H9 (cell line): ENCODE results near the gene TGM2. TPM values are rescaled to one million over a fixed set of nuclear protein-coding genes. Genes with fewer than 3 reads are reported as not detected.

Experiments used
- DNase-seq: peaks from one replicate; pipeline ENCODE4 v3.0.0-alpha.2; 2017
- H2AFZ ChIP-seq: one replicate; pipeline ENCODE4 v1.6.1; 2013; ENCODE audit warnings: mild to moderate bottlenecking, low read length, control low read depth, moderate library complexity
- H2AK5ac ChIP-seq: 2 replicates; pipeline ENCODE4 v1.6.1; 2013; ENCODE audit warnings: low read length, control low read depth, mixed read lengths; ENCODE audit not compliant: insufficient read length
- H2BK120ac ChIP-seq: one replicate; pipeline ENCODE4 v1.6.1; 2013; ENCODE audit warnings: low read depth, mild to moderate bottlenecking, low read length, control low read depth, inconsistent platforms; ENCODE audit not compliant: poor library complexity, severe bottlenecking
- H2BK12ac ChIP-seq: 2 replicates; pipeline ENCODE4 v1.6.1; 2013; ENCODE audit warnings: low read length, control low read depth, mixed read lengths, low read depth; ENCODE audit not compliant: insufficient read length
- H2BK15ac ChIP-seq: 2 replicates; pipeline ENCODE4 v1.6.1; 2013; ENCODE audit warnings: low read depth, low read length, control low read depth
- H2BK20ac ChIP-seq: one replicate; pipeline ENCODE4 v1.6.1; 2013; ENCODE audit warnings: low read depth, mild to moderate bottlenecking, low read length, control low read depth, inconsistent platforms; ENCODE audit not compliant: poor library complexity, severe bottlenecking
- H2BK5ac ChIP-seq: 2 replicates; pipeline ENCODE4 v1.6.1; 2013; ENCODE audit warnings: low read length, control low read depth, mixed read lengths; ENCODE audit not compliant: insufficient read length
- H3K14ac ChIP-seq: 2 replicates; pipeline ENCODE4 v1.6.1; 2013; ENCODE audit warnings: low read length, control low read depth; ENCODE audit not compliant: insufficient read depth
- H3K18ac ChIP-seq: 2 replicates; pipeline ENCODE4 v1.6.1; 2013; ENCODE audit warnings: low read depth, mild to moderate bottlenecking, mixed read lengths, low read length, control low read depth; ENCODE audit not compliant: insufficient read length
- H3K23ac ChIP-seq: 2 replicates; pipeline ENCODE4 v1.6.1; 2013; ENCODE audit warnings: low read length, control low read depth, mixed read lengths, low read depth; ENCODE audit not compliant: insufficient read length
- H3K23me2 ChIP-seq: 2 replicates; pipeline ENCODE4 v1.6.1; 2013; ENCODE audit warnings: low read depth, mild to moderate bottlenecking, mixed read lengths, low read length, control low read depth; ENCODE audit not compliant: insufficient read length, poor library complexity, severe bottlenecking
- H3K27ac ChIP-seq: 2 replicates; pipeline ENCODE4 v1.5.1; 2013; ENCODE audit warnings: low read length, control low read depth, mixed read lengths, low read depth; ENCODE audit not compliant: insufficient read length
- H3K27me3 ChIP-seq: 2 replicates; pipeline ENCODE4 v1.6.1; 2013; ENCODE audit warnings: low read length, control low read depth, inconsistent platforms; ENCODE audit not compliant: insufficient read depth
- H3K4ac ChIP-seq: 2 replicates; pipeline ENCODE4 v1.6.1; 2013; ENCODE audit warnings: low read depth, mild to moderate bottlenecking, control low read depth, inconsistent platforms, low read length, moderate library complexity
- H3K4me1 ChIP-seq: 2 replicates; pipeline ENCODE4 v1.6.1; 2013; ENCODE audit warnings: low read length, control low read depth, inconsistent platforms; ENCODE audit not compliant: insufficient read depth
- H3K4me2 ChIP-seq: 2 replicates; pipeline ENCODE4 v1.6.1; 2013; ENCODE audit warnings: low read length, control low read depth, mixed read lengths; ENCODE audit not compliant: insufficient read length, insufficient read depth
- H3K56ac ChIP-seq: 2 replicates; pipeline ENCODE4 v1.6.1; 2013; ENCODE audit warnings: low read depth, mild to moderate bottlenecking, mixed read lengths, low read length, control low read depth; ENCODE audit not compliant: insufficient read length
- H3K79me1 ChIP-seq: 2 replicates; pipeline ENCODE4 v1.6.1; 2013; ENCODE audit warnings: low read depth, mild to moderate bottlenecking, moderate library complexity, low read length, control low read depth, inconsistent platforms; ENCODE audit not compliant: insufficient read depth, poor library complexity, severe bottlenecking
- H3K79me2 ChIP-seq: 2 replicates; pipeline ENCODE4 v1.6.1; 2013; ENCODE audit warnings: low read length, control low read depth, inconsistent platforms; ENCODE audit not compliant: insufficient read depth
- H3K9ac ChIP-seq: 2 replicates; pipeline ENCODE4 v1.6.1; 2013; ENCODE audit warnings: low read length, control low read depth, mixed read lengths; ENCODE audit not compliant: insufficient read length; ENCODE audit errors: extremely low read depth
- H3K9me3 ChIP-seq: one replicate; pipeline ENCODE4 v1.6.1; 2013; ENCODE audit warnings: low read depth, low read length, inconsistent platforms; ENCODE audit not compliant: control insufficient read depth
- H3T11ph ChIP-seq: one replicate; pipeline ENCODE4 v1.6.1; 2013; ENCODE audit warnings: mild to moderate bottlenecking, low read length, control low read depth, inconsistent platforms
- H4K20me1 ChIP-seq: one replicate; pipeline ENCODE4 v1.6.1; 2013; ENCODE audit not compliant: control insufficient read depth, insufficient read length, insufficient read depth
- H4K5ac ChIP-seq: 2 replicates; pipeline ENCODE4 v1.6.1; 2013; ENCODE audit warnings: low read depth, mild to moderate bottlenecking, mixed read lengths, low read length, control low read depth; ENCODE audit not compliant: insufficient read length
- H4K8ac ChIP-seq: replicated peaks from 2 replicates; pipeline ENCODE4 v1.6.1; 2013; ENCODE audit warnings: low read length, control low read depth, mixed read lengths, low read depth; ENCODE audit not compliant: insufficient read length
- H4K91ac ChIP-seq: 2 replicates; pipeline ENCODE4 v1.6.1; 2013; ENCODE audit warnings: low read depth, mild to moderate bottlenecking, moderate library complexity, mixed read lengths, low read length, control low read depth; ENCODE audit not compliant: insufficient read length
- H3K27ac Mint-ChIP-seq, 3 experiments: 2 replicates in 2 of 3; 3 replicates in 1 of 3; pipeline ENCODE4 v1.8.0; 2020 to 2021; ENCODE audit warnings: mixed read lengths in 3 of 3, mild to moderate bottlenecking in 1 of 3, moderate library complexity in 1 of 3
- H3K27me3 Mint-ChIP-seq: 2 replicates; pipeline ENCODE4 v1.8.0; 2021; ENCODE audit warnings: low read depth, mild to moderate bottlenecking, moderate library complexity, mixed read lengths
- H3K36me3 Mint-ChIP-seq, 3 experiments: 2 replicates in 2 of 3; 3 replicates in 1 of 3; pipeline ENCODE4 v1.8.0; 2020 to 2021; ENCODE audit warnings: low read depth in 3 of 3, mixed read lengths in 3 of 3; ENCODE audit not compliant: insufficient read depth in 1 of 3
- H3K4me1 Mint-ChIP-seq, 2 experiments: 2 replicates each; pipeline ENCODE4 v1.8.0; 2020; ENCODE audit warnings: mixed read lengths in 2 of 2
- H3K4me3 Mint-ChIP-seq, 2 experiments: 2 replicates in 1 of 2; 3 replicates in 1 of 2; pipeline ENCODE4 v1.8.0; 2020 to 2021; ENCODE audit warnings: mild to moderate bottlenecking in 2 of 2, mixed read lengths in 2 of 2, moderate library complexity in 1 of 2
- H3K9me3 Mint-ChIP-seq, 2 experiments: 2 replicates in 1 of 2; 3 replicates in 1 of 2; pipeline ENCODE4 v1.8.0; 2020; ENCODE audit warnings: mild to moderate bottlenecking in 2 of 2, mixed read lengths in 2 of 2, moderate library complexity in 1 of 2
- WGBS: extraction: QIAGEN DNeasy Blood & Tissue Kit; methylation state at CpG from one replicate; pipeline ENCODE4 v1.1.7; 2013; ENCODE audit warnings: missing lambda C conversion rate, low lambda C conversion rate, mixed read lengths; ENCODE audit not compliant: insufficient read length; ENCODE audit errors: extremely low coverage; 5-methylcytosine and 5-hydroxymethylcytosine counted together
- total RNA-seq: library from RNA; stranded (reverse); gene quantifications from 2 replicates; pipeline ENCODE4 v1.2.1, GENCODE V29; 2021
- TF ChIP-seq, protein P1 (sequence below): fragments of 200-600 bp; sonication (generic); conservative IDR thresholded peaks from 3 replicates; pipeline ENCODE4 v1.8.0; 2021; ENCODE audit warnings: antibody characterized with exemption, mild to moderate bottlenecking

The TGM2 gene
- total RNA-seq, 1 experiment from 2014 or later, result 1.1 TPM

DNA sequence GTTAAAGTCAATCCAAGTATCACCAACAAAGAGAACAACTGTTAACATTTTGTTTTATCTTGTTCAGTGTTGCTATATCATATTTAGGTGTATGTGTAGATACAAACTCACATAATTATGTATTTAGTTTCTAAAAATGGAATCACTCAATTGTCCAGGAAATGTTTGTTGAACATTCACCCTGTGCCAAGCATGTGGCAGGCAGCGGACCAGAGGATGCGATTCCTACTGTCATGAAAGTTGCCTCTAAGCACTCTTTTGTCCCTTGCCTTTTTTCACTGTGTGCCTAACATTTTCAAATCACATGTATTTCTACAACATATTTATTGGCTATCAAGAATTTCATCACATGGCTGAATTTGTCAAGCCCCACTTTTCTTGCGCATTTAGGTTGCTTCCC, 16.9 kb upstream of the TGM2 start:
- no peak overlapping the region for H3K18ac ChIP-seq
- no peak overlapping the region for H2BK20ac ChIP-seq
- no peak overlapping the region for H2BK5ac ChIP-seq
- H3K9me3 ChIP-seq, result no peaks in the 10 kb centered on the region
- no CpG with 5 or more reads among the region's 3 CpGs for WGBS
- Mint-ChIP-seq H3K9me3 (no peaks in the 10 kb centered on the region), H3K4me3 (no peak overlapping the region), H3K27ac (no peak overlapping the region), H3K36me3 (no peaks in the 10 kb centered on the region), H3K4me1 (peaks cover 0 to 3% of the 10 kb centered on the region in 2 experiments; a peak in 1 of 4 replicates), H3K27me3 (peaks cover 4% of the 10 kb centered on the region)
- H3K27me3 ChIP-seq, result no peaks in the 10 kb centered on the region
- no peak overlapping the region for H4K8ac ChIP-seq
- H2AK5ac ChIP-seq, result no peak overlapping the region
- no peak overlapping the region for H4K91ac ChIP-seq
- H3K27ac ChIP-seq, result no peak overlapping the region
- H2BK120ac ChIP-seq, result no peak overlapping the region
- no peaks in the 10 kb centered on the region for H3K79me2 ChIP-seq
- no peak overlapping the region for H3K56ac ChIP-seq
- H3K9ac ChIP-seq, result no peak overlapping the region
- H3K79me1 ChIP-seq, result no peaks in the 10 kb centered on the region
- no peak overlapping the region for H3K23ac ChIP-seq
- H3K4me2 ChIP-seq, result no peak overlapping the region
- no peak overlapping the region for H4K5ac ChIP-seq
- H3T11ph ChIP-seq, result no peak overlapping the region
- no peak overlapping the region for H2BK15ac ChIP-seq
- no peak overlapping the region for H3K4ac ChIP-seq
- no peaks in the 10 kb centered on the region for H4K20me1 ChIP-seq
- no peak overlapping the region for H2AFZ ChIP-seq
- no peak overlapping the region for H2BK12ac ChIP-seq
- TF ChIP-seq, protein P1, sequence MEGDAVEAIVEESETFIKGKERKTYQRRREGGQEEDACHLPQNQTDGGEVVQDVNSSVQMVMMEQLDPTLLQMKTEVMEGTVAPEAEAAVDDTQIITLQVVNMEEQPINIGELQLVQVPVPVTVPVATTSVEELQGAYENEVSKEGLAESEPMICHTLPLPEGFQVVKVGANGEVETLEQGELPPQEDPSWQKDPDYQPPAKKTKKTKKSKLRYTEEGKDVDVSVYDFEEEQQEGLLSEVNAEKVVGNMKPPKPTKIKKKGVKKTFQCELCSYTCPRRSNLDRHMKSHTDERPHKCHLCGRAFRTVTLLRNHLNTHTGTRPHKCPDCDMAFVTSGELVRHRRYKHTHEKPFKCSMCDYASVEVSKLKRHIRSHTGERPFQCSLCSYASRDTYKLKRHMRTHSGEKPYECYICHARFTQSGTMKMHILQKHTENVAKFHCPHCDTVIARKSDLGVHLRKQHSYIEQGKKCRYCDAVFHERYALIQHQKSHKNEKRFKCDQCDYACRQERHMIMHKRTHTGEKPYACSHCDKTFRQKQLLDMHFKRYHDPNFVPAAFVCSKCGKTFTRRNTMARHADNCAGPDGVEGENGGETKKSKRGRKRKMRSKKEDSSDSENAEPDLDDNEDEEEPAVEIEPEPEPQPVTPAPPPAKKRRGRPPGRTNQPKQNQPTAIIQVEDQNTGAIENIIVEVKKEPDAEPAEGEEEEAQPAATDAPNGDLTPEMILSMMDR, result no peak
- H3K23me2 ChIP-seq, result no peaks in the 10 kb centered on the region
- H3K4me1 ChIP-seq, result no peaks in the 10 kb centered on the region
- H3K14ac ChIP-seq, result no peak overlapping the region
- no peak for DNase-seq
